Measurements from ENCODE around the gene MOB4. TPM values are rescaled to one million over a fixed set of nuclear protein-coding genes. Genes with fewer than 3 reads are reported as not detected.
"Not testable (repeated sequence)": the region's sequence is repeated elsewhere in the genome, so short reads cannot be mapped to it uniquely, and the experiment has no call there.

The MOB4 gene
- total RNA-seq, 4 donors from 2014 or later: 20.3 to 27.3 (median 23.6) TPM

GRCh38 chr2:197560146-197560665 lies 44.3 kb downstream of the MOB4 start:
- DNase-seq (ENCODE audit: low spot score) (no peak), ATAC-seq (ENCODE audit: low FRiP score) (no peak)
- TF ChIP-seq, protein P1, sequence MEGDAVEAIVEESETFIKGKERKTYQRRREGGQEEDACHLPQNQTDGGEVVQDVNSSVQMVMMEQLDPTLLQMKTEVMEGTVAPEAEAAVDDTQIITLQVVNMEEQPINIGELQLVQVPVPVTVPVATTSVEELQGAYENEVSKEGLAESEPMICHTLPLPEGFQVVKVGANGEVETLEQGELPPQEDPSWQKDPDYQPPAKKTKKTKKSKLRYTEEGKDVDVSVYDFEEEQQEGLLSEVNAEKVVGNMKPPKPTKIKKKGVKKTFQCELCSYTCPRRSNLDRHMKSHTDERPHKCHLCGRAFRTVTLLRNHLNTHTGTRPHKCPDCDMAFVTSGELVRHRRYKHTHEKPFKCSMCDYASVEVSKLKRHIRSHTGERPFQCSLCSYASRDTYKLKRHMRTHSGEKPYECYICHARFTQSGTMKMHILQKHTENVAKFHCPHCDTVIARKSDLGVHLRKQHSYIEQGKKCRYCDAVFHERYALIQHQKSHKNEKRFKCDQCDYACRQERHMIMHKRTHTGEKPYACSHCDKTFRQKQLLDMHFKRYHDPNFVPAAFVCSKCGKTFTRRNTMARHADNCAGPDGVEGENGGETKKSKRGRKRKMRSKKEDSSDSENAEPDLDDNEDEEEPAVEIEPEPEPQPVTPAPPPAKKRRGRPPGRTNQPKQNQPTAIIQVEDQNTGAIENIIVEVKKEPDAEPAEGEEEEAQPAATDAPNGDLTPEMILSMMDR (IDR thresholded peaks at IDR 0.05): no peak

DNA sequence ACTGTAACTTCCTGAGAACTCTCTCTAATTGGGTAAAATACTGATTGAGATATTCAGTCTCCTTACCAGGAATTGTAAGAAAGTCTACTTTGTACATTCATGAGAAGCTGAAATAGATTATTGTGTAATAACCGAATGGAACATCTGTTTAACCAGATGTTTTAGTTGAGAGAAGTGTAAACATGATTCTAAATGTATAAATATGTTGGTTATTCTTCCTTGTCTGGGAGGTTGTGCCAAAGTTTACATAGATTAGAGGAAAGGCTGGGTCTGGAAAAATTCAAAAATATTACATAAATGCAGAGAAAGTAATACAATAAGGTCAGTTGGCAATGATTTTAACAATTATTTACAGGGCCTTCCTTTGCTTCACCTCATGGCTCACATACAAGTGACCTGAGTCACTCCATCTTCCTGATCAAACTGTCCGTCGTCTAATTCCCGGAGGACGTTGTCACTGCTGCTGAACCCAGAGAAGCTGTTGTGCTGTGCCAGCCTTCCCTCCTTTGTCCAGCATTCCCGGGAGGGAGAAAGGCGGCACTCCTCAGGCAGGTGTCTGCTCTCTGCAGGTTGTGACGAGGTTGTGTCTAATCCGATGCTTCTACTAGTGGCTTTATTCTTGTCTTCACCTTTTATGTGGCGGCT lies 55.9 kb downstream of the MOB4 start:
- TF ChIP-seq, protein P1 (IDR thresholded peaks at IDR 0.05): no peak
- no peak for DNase-seq (ENCODE audit: low spot score)
- no peak for ATAC-seq (ENCODE audit: low FRiP score)

DNA sequence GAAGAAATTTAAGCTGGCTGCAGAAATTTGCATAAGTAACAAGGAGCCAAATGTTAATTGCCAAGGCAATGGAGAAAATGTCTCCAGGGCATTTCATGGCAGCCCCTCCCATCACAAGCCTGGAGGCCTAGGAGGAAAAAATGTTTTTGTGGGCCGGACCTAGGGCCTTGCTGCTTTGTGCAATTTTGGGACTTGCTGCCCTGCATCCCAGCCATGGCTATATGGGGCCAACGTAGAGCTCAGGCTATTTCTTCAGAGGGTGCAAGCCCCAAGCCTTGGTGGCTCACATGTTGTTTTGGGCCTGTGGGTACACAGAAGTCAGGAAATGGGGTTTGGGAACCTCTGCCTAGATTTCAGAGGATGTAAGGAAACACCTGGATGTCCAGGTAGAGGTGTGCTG lies 57.7 kb downstream of the MOB4 start:
- no peak for DNase-seq (ENCODE audit: low spot score)
- TF ChIP-seq, protein P1 (IDR thresholded peaks at IDR 0.05): no peak
- no peak for ATAC-seq (ENCODE audit: low FRiP score)

DNA sequence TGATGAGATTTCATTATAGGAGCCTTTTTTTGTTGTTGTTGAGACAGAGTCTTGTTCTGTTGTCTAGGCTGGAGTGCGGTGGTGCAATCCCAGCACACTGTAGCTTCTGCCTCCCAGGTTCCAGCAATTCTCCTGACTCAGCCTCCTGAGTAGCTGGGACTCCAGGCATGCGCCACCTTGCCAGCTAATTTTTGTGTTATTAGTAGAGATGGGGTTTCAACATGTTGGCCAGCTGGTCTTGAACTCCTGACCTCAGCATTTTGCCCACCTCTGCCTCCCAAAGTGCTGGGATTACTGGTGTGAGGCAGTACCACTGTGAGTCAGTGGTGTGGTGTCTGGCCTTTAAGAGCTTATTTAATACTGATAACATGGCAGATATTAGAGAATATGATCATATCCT lies 60.1 kb downstream of the MOB4 start:
- TF ChIP-seq, protein P1 (IDR thresholded peaks at IDR 0.05): no peak
- ATAC-seq (ENCODE audit: low FRiP score): peak; percentile 97
- peak; percentile 37 for DNase-seq (ENCODE audit: low spot score)

GRCh38 chr2:197576631-197577030 lies 60.8 kb downstream of the MOB4 start:
- no peak for DNase-seq (ENCODE audit: low spot score)
- peak; percentile 88 for ATAC-seq (ENCODE audit: low FRiP score)
- TF ChIP-seq, protein P1 (IDR thresholded peaks at IDR 0.05): no peak

GRCh38 chr2:197577446-197577845 lies 61.6 kb downstream of the MOB4 start:
- no peak for ATAC-seq (ENCODE audit: low FRiP score)
- DNase-seq (ENCODE audit: low spot score): no peak

DNA sequence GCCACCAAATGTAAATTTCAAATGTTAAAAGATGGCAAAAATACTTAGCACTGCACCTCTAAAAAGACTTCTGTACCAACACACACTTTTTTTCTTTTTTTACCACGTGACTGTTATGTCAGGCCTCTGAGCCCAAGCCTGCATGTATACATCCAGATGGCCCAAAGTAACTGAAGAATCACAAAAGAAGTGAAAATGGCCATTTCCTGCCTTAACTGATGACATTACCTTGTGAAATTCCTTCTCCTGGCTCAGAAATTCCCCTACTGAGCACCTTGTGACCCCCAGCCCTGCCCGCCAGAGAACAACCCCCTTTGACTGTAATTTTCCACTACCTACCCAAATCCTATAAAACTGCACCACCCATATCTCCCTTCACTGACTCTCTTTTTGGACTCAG lies 62.4 kb downstream of the MOB4 start:
- not testable (repeated sequence) for DNase-seq (ENCODE audit: low spot score); ATAC-seq (ENCODE audit: low FRiP score)

More at GRCh38 chr2:197577446-197577845, 61.6 kb downstream of the MOB4 start:
- TF ChIP-seq, protein P1 (IDR thresholded peaks at IDR 0.05): no peak

GRCh38 chr2:197580166-197580565 lies 64.3 kb downstream of the MOB4 start:
- DNase-seq (ENCODE audit: low spot score); ATAC-seq (ENCODE audit: low FRiP score): not testable (repeated sequence)

DNA sequence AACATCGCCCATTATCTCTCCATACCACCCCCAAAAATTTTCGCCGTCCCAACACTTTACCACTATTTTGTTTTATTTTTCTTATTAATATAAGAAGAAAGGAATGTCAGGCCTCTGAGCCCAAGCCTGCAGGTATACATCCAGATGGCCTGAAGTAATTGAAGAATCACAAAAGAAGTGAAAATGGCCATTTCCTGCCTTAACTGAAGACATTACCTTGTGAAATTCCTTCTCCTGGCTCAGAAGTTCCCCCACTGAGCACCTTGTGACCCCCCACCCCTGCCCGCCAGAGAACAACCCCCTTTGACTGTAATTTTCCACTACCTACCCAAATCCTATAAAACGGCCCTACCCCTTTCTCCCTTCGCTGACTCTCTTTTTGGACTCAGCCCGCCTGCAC lies 71.4 kb downstream of the MOB4 start:
- ATAC-seq (ENCODE audit: low FRiP score); DNase-seq (ENCODE audit: low spot score): not testable (repeated sequence)
